Vagina (tissue), 2 donors: ENCODE measurements around the gene LYSMD2.

Source experiments
- POLR2A ChIP-seq, 2 donors: fragments of 450-650 bp; IDR thresholded peaks; one replicate each; pipeline ENCODE4 v1.6.1; 2017; ENCODE audit warnings: antibody characterized with exemption in 2 of 2, mild to moderate bottlenecking in 2 of 2, moderate library complexity in 2 of 2
- TF ChIP-seq, protein P1 (sequence below), 3 experiments: fragments of 450-650 bp in 2 of 3; fragments of 200-600 bp in 1 of 3; sonication (generic) in 1 of 3; IDR thresholded peaks; one replicate each; pipeline ENCODE4 v1.5.1; 2017 to 2019; ENCODE audit warnings: antibody characterized with exemption in 3 of 3, mild to moderate bottlenecking in 2 of 3, moderate library complexity in 2 of 3

DNA sequence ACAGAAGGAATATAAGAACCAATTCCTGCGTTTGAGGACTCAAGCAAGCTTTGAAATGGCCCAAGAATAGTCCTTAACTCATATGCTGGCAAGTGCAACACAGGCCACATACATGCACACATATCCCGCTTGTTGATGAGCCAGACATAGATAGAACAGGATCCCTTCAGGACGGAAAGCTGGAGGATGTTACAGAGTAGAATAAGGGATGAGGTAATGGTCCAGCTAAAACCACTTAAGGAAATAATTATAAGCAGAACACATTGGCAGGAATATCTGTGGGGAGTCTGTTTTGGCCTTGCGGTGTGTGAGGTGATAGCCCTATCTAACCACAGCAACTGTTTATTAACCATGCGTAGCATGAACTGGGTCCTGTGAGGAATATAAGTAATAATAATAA is 31.2 kb downstream of the LYSMD2 start:
- no peak for TF ChIP-seq POLR2A (IDR thresholded peaks at IDR 0.05)
- TF ChIP-seq, protein P1, sequence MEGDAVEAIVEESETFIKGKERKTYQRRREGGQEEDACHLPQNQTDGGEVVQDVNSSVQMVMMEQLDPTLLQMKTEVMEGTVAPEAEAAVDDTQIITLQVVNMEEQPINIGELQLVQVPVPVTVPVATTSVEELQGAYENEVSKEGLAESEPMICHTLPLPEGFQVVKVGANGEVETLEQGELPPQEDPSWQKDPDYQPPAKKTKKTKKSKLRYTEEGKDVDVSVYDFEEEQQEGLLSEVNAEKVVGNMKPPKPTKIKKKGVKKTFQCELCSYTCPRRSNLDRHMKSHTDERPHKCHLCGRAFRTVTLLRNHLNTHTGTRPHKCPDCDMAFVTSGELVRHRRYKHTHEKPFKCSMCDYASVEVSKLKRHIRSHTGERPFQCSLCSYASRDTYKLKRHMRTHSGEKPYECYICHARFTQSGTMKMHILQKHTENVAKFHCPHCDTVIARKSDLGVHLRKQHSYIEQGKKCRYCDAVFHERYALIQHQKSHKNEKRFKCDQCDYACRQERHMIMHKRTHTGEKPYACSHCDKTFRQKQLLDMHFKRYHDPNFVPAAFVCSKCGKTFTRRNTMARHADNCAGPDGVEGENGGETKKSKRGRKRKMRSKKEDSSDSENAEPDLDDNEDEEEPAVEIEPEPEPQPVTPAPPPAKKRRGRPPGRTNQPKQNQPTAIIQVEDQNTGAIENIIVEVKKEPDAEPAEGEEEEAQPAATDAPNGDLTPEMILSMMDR (IDR thresholded peaks at IDR 0.05): no peak
